Neuronal stem cell (in vitro differentiated cells): ENCODE measurements around the gene SUPT3H.

Experiments
- DNase-seq: peaks from one replicate; pipeline ENCODE4 v3.0.0-alpha.2; 2013; ENCODE audit warnings: low spot score
- H2AFZ ChIP-seq: one replicate; pipeline ENCODE4 v1.6.1; 2013; ENCODE audit warnings: mild to moderate bottlenecking, low read length, inconsistent platforms
- H2AK5ac ChIP-seq: 2 replicates; pipeline ENCODE4 v1.6.1; 2013; ENCODE audit warnings: low read depth, mild to moderate bottlenecking, inconsistent platforms, low read length, moderate library complexity, mixed read lengths
- H2BK120ac ChIP-seq: 2 replicates; pipeline ENCODE4 v1.6.1; 2013; ENCODE audit warnings: low read depth, mild to moderate bottlenecking, inconsistent platforms, low read length, moderate library complexity, mixed read lengths
- H2BK12ac ChIP-seq: one replicate; pipeline ENCODE4 v1.6.1; 2013; ENCODE audit warnings: low read length, inconsistent platforms
- H2BK15ac ChIP-seq: 2 replicates; pipeline ENCODE4 v1.6.1; 2013; ENCODE audit warnings: mild to moderate bottlenecking, low read length, inconsistent platforms, mixed read lengths
- H2BK5ac ChIP-seq: one replicate; pipeline ENCODE4 v1.6.1; 2013; ENCODE audit warnings: inconsistent platforms, mild to moderate bottlenecking, low read length, moderate library complexity
- H3K14ac ChIP-seq: one replicate; pipeline ENCODE4 v1.6.1; 2013; ENCODE audit warnings: low read length, inconsistent platforms
- H3K18ac ChIP-seq: 2 replicates; pipeline ENCODE4 v1.6.1; 2013; ENCODE audit warnings: low read length, inconsistent platforms
- H3K23ac ChIP-seq: 2 replicates; pipeline ENCODE4 v1.6.1; 2013; ENCODE audit warnings: low read depth, mild to moderate bottlenecking, mixed read lengths, low read length, inconsistent platforms; ENCODE audit not compliant: poor library complexity
- H3K27ac ChIP-seq: replicated peaks from 3 replicates; pipeline ENCODE4 v1.5.1; 2013; ENCODE audit warnings: low read length, inconsistent platforms
- H3K27me3 ChIP-seq, 3 experiments: 2 replicates each; pipeline ENCODE4 v1.6.1; 2013; ENCODE audit warnings: low read length in 3 of 3, mild to moderate bottlenecking in 2 of 3, inconsistent platforms in 1 of 3, low read depth in 1 of 3, mixed read lengths in 1 of 3, moderate library complexity in 1 of 3; ENCODE audit not compliant: control insufficient read depth in 3 of 3, insufficient read depth in 3 of 3
- H3K36me3 ChIP-seq, 2 donors: replicated peaks in 1 of 2; 2 replicates each; pipeline ENCODE4 v1.6.1; 2013; ENCODE audit warnings: low read length in 2 of 2; ENCODE audit not compliant: control insufficient read depth in 2 of 2, insufficient read depth in 2 of 2
- H3K4ac ChIP-seq: 2 replicates; pipeline ENCODE4 v1.6.1; 2013; ENCODE audit warnings: inconsistent platforms, mild to moderate bottlenecking, low read length, moderate library complexity
- H3K4me1 ChIP-seq, 2 donors: 1 replicate in 1 of 2; 2 replicates in 1 of 2; pipeline ENCODE4 v1.6.1; 2013; ENCODE audit warnings: low read length in 2 of 2, low read depth in 1 of 2; ENCODE audit not compliant: control insufficient read depth in 2 of 2, insufficient read depth in 1 of 2
- H3K4me2 ChIP-seq: one replicate; pipeline ENCODE4 v1.6.1; 2013; ENCODE audit warnings: mild to moderate bottlenecking, low read length, inconsistent platforms; ENCODE audit not compliant: insufficient read depth, poor library complexity, severe bottlenecking
- H3K4me3 ChIP-seq, 2 donors: 2 replicates each; pipeline ENCODE4 v1.5.1; 2013; ENCODE audit warnings: low read length in 2 of 2, mild to moderate bottlenecking in 2 of 2, inconsistent platforms in 1 of 2, moderate library complexity in 1 of 2
- H3K79me1 ChIP-seq: one replicate; pipeline ENCODE4 v1.6.1; 2013; ENCODE audit warnings: low read depth, mild to moderate bottlenecking, inconsistent platforms, low read length, moderate library complexity
- H3K9ac ChIP-seq: one replicate; pipeline ENCODE4 v1.6.1; 2013; ENCODE audit warnings: mild to moderate bottlenecking, low read depth, low read length, inconsistent platforms; ENCODE audit not compliant: poor library complexity
- H3K9me3 ChIP-seq, 2 donors: replicated peaks in 1 of 2; 2 replicates each; pipeline versions ENCODE3 to v1.6.1; 2013; ENCODE audit warnings: low read length in 2 of 2, mild to moderate bottlenecking in 2 of 2, inconsistent platforms in 1 of 2, low read depth in 1 of 2, mixed read lengths in 1 of 2, moderate library complexity in 1 of 2; ENCODE audit not compliant: control insufficient read depth in 2 of 2, insufficient read depth in 1 of 2
- H4K8ac ChIP-seq: one replicate; pipeline ENCODE4 v1.6.1; 2013; ENCODE audit warnings: low read depth, mild to moderate bottlenecking, inconsistent platforms, low read length, moderate library complexity
- H4K91ac ChIP-seq: one replicate; pipeline ENCODE4 v1.6.1; 2013; ENCODE audit warnings: low read length, low read depth, mild to moderate bottlenecking, inconsistent platforms; ENCODE audit not compliant: poor library complexity
- WGBS, 2 donors: extraction: QIAGEN DNeasy Blood & Tissue Kit; methylation state at CpG; one replicate each; pipeline ENCODE4 v1.1.7; 2013; ENCODE audit warnings: missing lambda C conversion rate in 2 of 2, mixed read lengths in 1 of 2; ENCODE audit not compliant: insufficient read length in 2 of 2, insufficient replicate concordance in 1 of 2; ENCODE audit errors: extremely low coverage in 2 of 2; 5-methylcytosine and 5-hydroxymethylcytosine counted together

SUPT3H gene

DNA sequence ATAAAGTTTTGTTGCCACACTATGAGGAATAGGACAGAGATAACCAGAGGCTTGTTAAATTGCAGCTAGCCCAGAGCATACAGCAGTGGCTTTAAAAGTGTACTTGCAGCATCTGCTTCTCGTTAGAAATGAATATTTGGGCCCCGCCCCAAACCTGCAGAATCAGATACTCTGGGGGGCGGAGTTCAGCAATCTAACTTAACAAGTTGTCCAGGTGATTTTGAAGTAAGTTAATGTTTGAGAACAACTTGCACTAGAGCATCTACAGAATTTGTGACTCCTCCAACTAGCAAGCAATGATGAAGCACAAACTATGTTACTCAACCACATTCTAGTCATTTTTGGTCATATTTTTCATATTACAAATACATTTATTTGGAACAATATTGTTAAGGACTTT, 10.6 kb upstream of the SUPT3H start:
- no peak overlapping the region for H3K27ac ChIP-seq
- WGBS, 2 donors = no CpG with 5 or more reads among the region's 3 CpGs

DNA sequence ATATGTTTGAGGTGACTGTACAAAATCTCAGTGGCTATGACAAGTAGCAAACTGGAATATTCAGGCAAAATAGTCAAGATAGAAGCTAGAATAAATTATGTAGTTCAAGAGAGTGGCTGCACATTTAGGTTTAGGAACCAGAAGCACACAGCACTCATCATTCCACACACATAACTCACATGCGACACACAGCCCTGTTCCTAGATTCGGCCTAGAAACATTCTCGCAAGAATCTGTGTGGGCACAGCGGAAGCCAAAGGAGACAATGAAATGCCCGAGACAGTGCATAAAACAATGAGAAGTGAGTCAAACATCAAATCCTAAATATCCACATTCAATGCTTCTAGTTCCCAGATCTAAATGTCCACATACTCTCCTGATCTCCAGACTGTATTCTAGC, 9.5 kb upstream of the SUPT3H start:
- WGBS, 2 donors = no CpG with 5 or more reads among the region's 5 CpGs
- Histone ChIP-seq H3K4ac (no peak overlapping the region), H3K14ac (no peak overlapping the region), H3K36me3 (no peaks in the 10 kb centered on the region), H3K18ac (no peak overlapping the region), H2BK5ac (no peak overlapping the region), H2BK120ac (no peak overlapping the region), H4K8ac (no peak overlapping the region), H3K23ac (no peak overlapping the region), H2BK12ac (no peak overlapping the region), H3K27ac (no peak overlapping the region), H2BK15ac (no peak overlapping the region), H3K4me2 (no peak overlapping the region), H3K9ac (no peak overlapping the region), H4K91ac (no peak overlapping the region), H2AK5ac (no peak overlapping the region), H3K27me3 (peaks cover 0 to 2% (median 0%) of the 10 kb centered on the region in 3 experiments), H2AFZ (no peak overlapping the region), H3K79me1 (no peaks in the 10 kb centered on the region), H3K4me3 (no peak overlapping the region), H3K9me3 (no peaks in the 10 kb centered on the region), H3K4me1 (no peaks in the 10 kb centered on the region)
- DNase-seq = no peak

More for the DNA sequence above, 10.6 kb upstream of the SUPT3H start:
- no peak overlapping the region for H2BK120ac ChIP-seq
- H3K79me1 ChIP-seq = no peaks in the 10 kb centered on the region
- no peaks in the 10 kb centered on the region for H3K36me3 ChIP-seq
- no peak overlapping the region for H3K18ac ChIP-seq
- no peak overlapping the region for H3K9ac ChIP-seq
- H3K23ac ChIP-seq = no peak overlapping the region
- H3K4me2 ChIP-seq = no peak overlapping the region
- no peak overlapping the region for H2AFZ ChIP-seq
- H2BK15ac ChIP-seq = no peak overlapping the region
- H3K4me3 ChIP-seq = no peak overlapping the region
- H3K4ac ChIP-seq = no peak overlapping the region
- H2BK12ac ChIP-seq = no peak overlapping the region
- H3K27me3 ChIP-seq = peaks cover 0 to 2% (median 0%) of the 10 kb centered on the region in 3 experiments
- no peak overlapping the region for H3K14ac ChIP-seq
- no peak overlapping the region for H4K8ac ChIP-seq
- peaks cover 0 to 10% of the 10 kb centered on the region in 2 donors for H3K9me3 ChIP-seq
- H2BK5ac ChIP-seq = no peak overlapping the region
- no peak overlapping the region for H4K91ac ChIP-seq
- no peak overlapping the region for H2AK5ac ChIP-seq
- H3K4me1 ChIP-seq = no peaks in the 10 kb centered on the region
- DNase-seq = no peak

DNA sequence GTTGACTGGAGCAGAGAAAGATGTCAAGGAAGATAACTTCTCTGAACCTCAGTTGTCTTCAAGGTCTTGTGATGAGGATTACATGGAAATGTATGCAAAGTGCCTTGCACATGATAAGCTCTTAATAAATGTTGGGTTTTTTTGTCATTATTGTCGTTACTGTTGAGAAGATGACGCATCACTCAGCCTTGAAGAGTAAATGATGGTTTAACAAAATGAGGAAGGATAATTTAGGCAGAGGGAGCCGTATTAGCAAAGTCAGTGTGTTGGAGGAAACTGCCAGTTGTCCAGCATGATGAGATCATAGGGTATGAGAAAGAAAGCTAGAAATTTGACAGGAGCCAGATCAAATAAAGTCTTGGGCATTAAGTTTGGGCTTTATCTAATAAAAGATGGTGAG, 8.8 kb upstream of the SUPT3H start:
- Histone ChIP-seq H2BK15ac (no peak overlapping the region), H2BK12ac (no peak overlapping the region), H4K91ac (no peak overlapping the region), H3K27ac (no peak overlapping the region), H2AK5ac (no peak overlapping the region), H2BK5ac (no peak overlapping the region), H3K9me3 (no peaks in the 10 kb centered on the region), H3K27me3 (peaks cover 0 to 2% (median 0%) of the 10 kb centered on the region in 3 experiments), H3K4ac (no peak overlapping the region), H3K36me3 (no peaks in the 10 kb centered on the region), H2BK120ac (no peak overlapping the region), H3K23ac (no peak overlapping the region), H4K8ac (no peak overlapping the region), H2AFZ (no peak overlapping the region), H3K4me3 (no peak overlapping the region), H3K14ac (no peak overlapping the region), H3K4me2 (no peak overlapping the region), H3K18ac (no peak overlapping the region), H3K79me1 (no peaks in the 10 kb centered on the region), H3K9ac (no peak overlapping the region), H3K4me1 (no peaks in the 10 kb centered on the region)
- no peak for DNase-seq
- WGBS, 2 donors = no CpG with 5 or more reads among the region's 3 CpGs

DNA sequence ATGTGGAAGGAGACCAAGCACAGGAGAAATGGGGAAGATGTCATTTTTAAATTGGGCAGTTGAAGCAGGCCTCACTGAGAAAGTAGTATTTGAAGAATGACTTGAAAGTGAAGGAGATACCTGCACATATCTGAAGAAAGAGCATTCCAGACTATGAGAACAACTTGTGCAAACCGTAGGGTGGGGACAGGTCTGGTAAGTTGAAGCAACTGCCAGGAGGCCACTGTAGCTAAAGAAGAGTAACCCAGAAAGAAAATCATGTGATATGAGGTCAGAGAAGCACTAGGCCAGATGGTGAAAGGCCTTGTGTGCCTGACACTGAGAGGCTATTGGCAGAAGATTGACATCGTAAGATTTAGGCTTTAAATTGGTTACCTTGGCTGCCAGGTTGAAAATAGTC, 4.7 kb upstream of the SUPT3H start:
- Histone ChIP-seq H3K4me2 (no peak overlapping the region), H3K79me1 (no peaks in the 10 kb centered on the region), H2BK5ac (no peak overlapping the region), H3K36me3 (peaks cover 0 to 4% of the 10 kb centered on the region in 2 donors), H2BK12ac (no peak overlapping the region), H3K9me3 (no peaks in the 10 kb centered on the region), H3K18ac (no peak overlapping the region), H2BK120ac (no peak overlapping the region), H4K91ac (no peak overlapping the region), H3K27ac (no peak overlapping the region), H3K27me3 (peaks cover 0 to 2% (median 0%) of the 10 kb centered on the region in 3 experiments), H3K23ac (no peak overlapping the region), H3K14ac (no peak overlapping the region), H2BK15ac (no peak overlapping the region), H3K4me1 (no peaks in the 10 kb centered on the region), H3K9ac (no peak overlapping the region), H4K8ac (no peak overlapping the region), H2AFZ (no peak overlapping the region), H2AK5ac (no peak overlapping the region), H3K4ac (no peak overlapping the region), H3K4me3 (no peak overlapping the region)
- no CpG with 5 or more reads among the region's 2 CpGs for WGBS, 2 donors
- DNase-seq = no peak
